GM12891 (cell line): ENCODE data around the gene SEMA3A.
"Not testable (repeated sequence)": the region's sequence is repeated elsewhere in the genome, so short reads cannot be mapped to it uniquely, and the experiment has no call there.

Experiments used
- DNase-seq: peaks from one replicate; pipeline ENCODE4 v3.0.0; 2011; ENCODE audit warnings: low spot score; ENCODE audit not compliant: insufficient read length
- FAIRE-seq: peaks from 2 replicates; lab custom pipeline; 2011; peaks lifted over from hg19 to GRCh38; lab: Jason Lieb, UNC
- PAX5 ChIP-seq: IDR thresholded peaks from 2 replicates; pipeline ENCODE4 v1.6.1; 2011; ENCODE audit warnings: low read length, moderate library complexity, mild to moderate bottlenecking; ENCODE audit not compliant: insufficient read depth, severe bottlenecking
- POLR2A ChIP-seq: IDR thresholded peaks from 2 replicates; pipeline ENCODE4 v1.6.1; 2011; ENCODE audit warnings: low read depth, low read length, control low read depth
- POLR2AphosphoS5 ChIP-seq: IDR thresholded peaks from 2 replicates; pipeline ENCODE4 v1.6.1; 2011; ENCODE audit warnings: low read depth, low read length, control low read depth
- POU2F2 ChIP-seq: IDR thresholded peaks from 2 replicates; pipeline ENCODE4 v1.6.1; 2011; ENCODE audit warnings: low read depth, mild to moderate bottlenecking, control low read depth, low read length, moderate library complexity
- SPI1 ChIP-seq: IDR thresholded peaks from 2 replicates; pipeline ENCODE4 v1.6.1; 2011; ENCODE audit warnings: low read depth, low read length, control low read depth
- TAF1 ChIP-seq: IDR thresholded peaks from 2 replicates; pipeline ENCODE4 v1.6.1; 2011; ENCODE audit warnings: low read depth, low read length, control low read depth

The SEMA3A gene

DNA sequence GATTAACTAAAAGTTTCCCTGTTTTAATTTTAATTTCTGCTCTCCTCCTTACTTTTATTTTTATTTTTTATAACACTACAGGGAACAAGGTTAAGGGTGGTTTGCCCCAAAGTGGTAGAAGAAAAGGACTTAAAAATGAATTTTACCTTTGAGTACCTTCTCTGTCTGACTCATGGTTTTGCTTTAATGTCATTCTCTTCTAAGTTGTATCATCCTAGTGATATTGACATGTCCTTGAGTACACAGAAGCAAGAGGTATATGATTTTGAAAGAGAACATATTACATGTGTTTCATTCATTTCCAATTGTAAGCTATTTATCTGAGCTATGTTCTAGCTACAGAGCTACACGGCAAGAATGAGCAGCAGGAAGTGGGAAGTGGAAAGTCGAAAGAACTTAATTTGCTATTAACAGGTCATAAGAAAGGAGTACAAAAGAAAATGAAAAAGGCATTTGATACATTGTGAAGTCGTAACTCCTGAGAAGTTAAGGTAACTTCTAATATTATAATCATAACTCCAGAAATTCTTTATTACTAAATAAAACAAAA is 112.5 kb downstream of the SEMA3A start:
- FAIRE-seq (peak; percentile 20), DNase-seq (no peak)
- TF ChIP-seq PAX5 (no peak), POLR2A (no peak), POLR2AphosphoS5 (no peak), POU2F2 (no peak), SPI1 (no peak), TAF1 (no peak)

DNA sequence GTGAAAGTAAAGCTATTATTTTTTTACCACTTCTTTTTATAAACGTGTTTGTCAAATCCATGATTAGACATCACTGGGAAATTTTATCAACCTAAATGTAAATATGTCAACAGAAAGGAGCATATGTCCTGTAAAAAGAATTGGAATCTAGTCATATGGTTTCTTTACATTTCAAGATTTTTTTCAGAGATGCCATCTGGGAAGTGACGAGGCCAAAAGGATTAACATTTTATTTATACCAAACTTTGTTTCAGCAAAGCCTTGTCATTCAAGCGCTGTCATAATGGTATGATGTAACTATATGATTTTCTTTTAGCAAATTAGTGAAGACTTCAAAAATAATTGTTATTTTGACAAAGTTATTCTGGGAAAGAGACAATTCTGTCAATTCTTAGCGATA is 117.3 kb downstream of the SEMA3A start:
- TF ChIP-seq SPI1 (no peak), POU2F2 (no peak)
- no peak for DNase-seq
- FAIRE-seq = no peak

DNA sequence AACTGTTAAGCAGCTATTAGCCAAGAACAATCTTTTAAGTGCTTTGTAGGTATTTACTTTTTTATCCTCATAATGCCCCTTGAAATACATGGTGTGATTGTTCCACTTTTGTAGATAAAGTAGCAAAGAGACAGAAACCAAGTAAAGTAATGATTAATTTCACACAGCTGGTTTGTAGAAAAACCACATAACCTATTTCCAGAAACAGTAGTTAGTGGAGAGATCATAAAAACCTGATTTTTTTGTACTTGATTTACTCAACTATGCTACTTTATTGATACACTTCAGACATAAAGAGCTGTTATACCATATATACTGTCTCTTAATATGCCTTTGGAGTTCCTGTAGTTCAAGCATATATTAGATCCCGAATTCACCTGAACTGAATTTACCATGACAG is 118.4 kb downstream of the SEMA3A start:
- TF ChIP-seq PAX5 (no peak), POLR2A (no peak), SPI1 (no peak), POU2F2 (no peak), TAF1 (no peak), POLR2AphosphoS5 (no peak)
- no peak for FAIRE-seq
- no peak for DNase-seq

GRCh38 chr7:84073186-84073875 is 121.3 kb downstream of the SEMA3A start:
- TF ChIP-seq POLR2AphosphoS5 (no peak), POU2F2 (no peak), TAF1 (no peak), PAX5 (no peak), SPI1 (no peak), POLR2A (no peak)
- no peak for DNase-seq
- FAIRE-seq = no peak

DNA sequence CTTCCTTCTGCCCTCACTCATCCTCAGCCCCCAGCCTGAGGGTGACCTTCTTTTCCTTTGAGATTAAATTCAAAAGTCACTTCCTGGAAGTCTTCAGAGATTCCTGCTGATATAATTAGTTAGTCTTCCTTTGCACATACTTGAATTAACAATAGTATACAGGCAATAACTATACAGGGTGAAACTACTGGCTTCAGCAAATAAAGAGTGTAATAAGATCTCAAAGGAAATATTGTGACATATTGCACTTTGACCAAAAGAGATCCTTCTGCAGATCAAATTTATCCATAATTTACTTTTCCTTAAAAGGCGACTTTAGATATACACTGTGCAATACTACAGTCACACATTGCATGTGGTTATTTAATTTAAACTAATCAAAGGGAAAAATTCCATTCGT is 123.8 kb downstream of the SEMA3A start:
- no peak for FAIRE-seq
- DNase-seq = no peak
- no peak for TF ChIP-seq TAF1
- TF ChIP-seq POLR2A = no peak
- TF ChIP-seq SPI1 = no peak
- no peak for TF ChIP-seq POU2F2
- TF ChIP-seq PAX5 = no peak

GRCh38 chr7:84069999-84070500 is 124.5 kb downstream of the SEMA3A start:
- TF ChIP-seq POLR2A (no peak), PAX5 (no peak), POU2F2 (no peak), POLR2AphosphoS5 (no peak), TAF1 (no peak), SPI1 (no peak)
- FAIRE-seq (no peak), DNase-seq (no peak)

GRCh38 chr7:84069033-84069432 is 125.6 kb downstream of the SEMA3A start:
- FAIRE-seq (no peak), DNase-seq (no peak)
- TF ChIP-seq POLR2AphosphoS5 (no peak), POLR2A (no peak), POU2F2 (no peak), SPI1 (no peak), PAX5 (no peak), TAF1 (no peak)

GRCh38 chr7:84062489-84062901 is 132.1 kb downstream of the SEMA3A start:
- not testable (repeated sequence) for DNase-seq, FAIRE-seq

- FAIRE-seq (no peak), DNase-seq (no peak)
- TF ChIP-seq TAF1 (no peak), POLR2AphosphoS5 (no peak), SPI1 (no peak), POLR2A (no peak), POU2F2 (no peak), PAX5 (no peak)
Measured at GRCh38 chr7:84060760-84061261, 133.8 kb downstream of the SEMA3A start.

GRCh38 chr7:84060000-84060399 is 134.6 kb downstream of the SEMA3A start:
- no peak for TF ChIP-seq SPI1
- TF ChIP-seq TAF1 = no peak
- TF ChIP-seq POU2F2 = no peak
- no peak for TF ChIP-seq PAX5
- TF ChIP-seq POLR2A = no peak
- TF ChIP-seq POLR2AphosphoS5 = no peak
- no peak for FAIRE-seq
- no peak for DNase-seq

DNA sequence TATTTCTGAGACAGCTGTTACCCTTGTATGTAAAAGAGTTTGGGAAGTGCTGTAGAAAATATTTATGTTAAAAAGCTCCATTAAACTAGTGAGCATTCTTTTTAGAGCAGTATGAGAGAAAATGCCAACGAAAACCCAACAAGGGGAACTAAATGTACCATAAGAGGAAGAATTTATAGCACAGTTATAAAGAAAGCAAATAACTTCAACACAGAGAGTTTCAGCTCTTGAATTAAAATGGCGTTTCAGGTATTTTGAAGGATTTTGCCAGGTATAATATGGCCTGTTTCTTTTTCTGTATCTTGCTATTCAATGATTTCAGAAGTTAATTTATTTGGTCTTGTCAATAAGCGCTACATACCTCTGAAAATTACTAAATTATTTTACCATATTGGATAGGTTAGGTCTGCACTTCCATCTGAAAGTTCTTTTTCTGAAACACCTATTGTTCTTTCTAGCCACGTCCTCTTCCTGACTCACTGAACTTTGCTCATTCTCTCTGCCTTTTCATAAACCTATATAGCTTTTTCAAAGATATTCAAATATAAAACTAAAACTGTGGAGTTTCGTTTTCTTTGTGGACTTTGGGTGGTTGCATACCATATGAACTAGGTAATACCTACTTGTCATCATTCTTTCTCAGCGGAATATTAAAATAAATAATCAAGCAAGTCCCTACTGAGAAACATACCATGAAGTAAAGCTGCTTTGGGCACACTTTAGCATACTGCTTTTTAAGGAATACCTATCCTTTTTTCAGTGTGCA is 136.1 kb downstream of the SEMA3A start:
- no peak for TF ChIP-seq POU2F2
- TF ChIP-seq POLR2AphosphoS5 = no peak
- TF ChIP-seq TAF1 = no peak
- TF ChIP-seq SPI1 = no peak
- no peak for TF ChIP-seq POLR2A
- TF ChIP-seq PAX5 = no peak
- DNase-seq (no peak), FAIRE-seq (no peak)
